ENCODE data around the gene BICDL2. TPM values are rescaled to one million over a fixed set of nuclear protein-coding genes. Genes with fewer than 3 reads are reported as not detected.

Gene BICDL2
- total and polyA plus RNA-seq, 9 of the 15 experiments (the other 6 are each of a cell fraction or from before 2014, with no cell fraction given): 0.09 to 0.28 (median 0.09) TPM; not detected in 6

- TF ChIP-seq SMARCC2 (IDR thresholded peaks at IDR 0.05; ENCODE audit: low read depth) (no peak), DACH1 (IDR thresholded peaks at IDR 0.05; ENCODE audit: partially characterized antibody) (no peak), RBM17 (IDR thresholded peaks at IDR 0.05; ENCODE audit: borderline replicate concordance, low read depth, low read length) (no peak), RBM22 (IDR thresholded peaks at IDR 0.05; ENCODE audit: low read depth, low read length, poor library complexity, severe bottlenecking) (peak; percentile 27), CBFB (CRISPR knock-in tag; IDR thresholded peaks at IDR 0.05) (no peak), HMGN3 (IDR thresholded peaks at IDR 0.05; ENCODE audit: borderline replicate concordance, extremely low read depth, insufficient read length, low read depth, low read length) (no peak), ZNF143 (CRISPR knock-in tag; IDR thresholded peaks at IDR 0.05) (0 out of 2 replicates have a peak, but pooled peaks have one; percentile 16), HMG20A (CRISPR knock-in tag; conservative IDR thresholded peaks at IDR 0.05) (no peak), TRIM28 (IDR thresholded peaks at IDR 0.05) (no peak), HLTF (IDR thresholded peaks at IDR 0.05) (no peak), HDAC3 (IDR thresholded peaks at IDR 0.05; ENCODE audit: borderline replicate concordance, partially characterized antibody) (no peak), HNRNPUL1 (IDR thresholded peaks at IDR 0.05; ENCODE audit: low read length) (no peak), ZNF3 (CRISPR knock-in tag; IDR thresholded peaks at IDR 0.05) (no peak), CXXC5 (CRISPR knock-in tag; IDR thresholded peaks at IDR 0.05) (no peak; the same call in 1 of the 2 replicates), CTBP1 (IDR thresholded peaks at IDR 0.05; ENCODE audit: borderline replicate concordance) (no peak), ZNF311 (CRISPR knock-in tag; IDR thresholded peaks at IDR 0.05) (no peak), MIER1 (IDR thresholded peaks at IDR 0.05; ENCODE audit: low read depth) (no peak), MLX (CRISPR knock-in tag; conservative IDR thresholded peaks at IDR 0.05) (no peak), SRSF1 (IDR thresholded peaks at IDR 0.05; ENCODE audit: low read depth, low read length) (no peak), NELFE (IDR thresholded peaks at IDR 0.05; ENCODE audit: insufficient read depth, insufficient read length) (no peak), HDAC6 (IDR thresholded peaks at IDR 0.05; ENCODE audit: low read depth, low read length) (no peak), ESRRB (CRISPR knock-in tag; IDR thresholded peaks at IDR 0.05; ENCODE audit: borderline replicate concordance) (no peak)
- TF ChIP-seq, protein P1, sequence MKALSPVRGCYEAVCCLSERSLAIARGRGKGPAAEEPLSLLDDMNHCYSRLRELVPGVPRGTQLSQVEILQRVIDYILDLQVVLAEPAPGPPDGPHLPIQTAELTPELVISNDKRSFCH (CRISPR knock-in tag; IDR thresholded peaks at IDR 0.05): no peak
- TF ChIP-seq, protein P1 (tag; IDR thresholded peaks at IDR 0.05): no peak
- TF ChIP-seq, protein P2, sequence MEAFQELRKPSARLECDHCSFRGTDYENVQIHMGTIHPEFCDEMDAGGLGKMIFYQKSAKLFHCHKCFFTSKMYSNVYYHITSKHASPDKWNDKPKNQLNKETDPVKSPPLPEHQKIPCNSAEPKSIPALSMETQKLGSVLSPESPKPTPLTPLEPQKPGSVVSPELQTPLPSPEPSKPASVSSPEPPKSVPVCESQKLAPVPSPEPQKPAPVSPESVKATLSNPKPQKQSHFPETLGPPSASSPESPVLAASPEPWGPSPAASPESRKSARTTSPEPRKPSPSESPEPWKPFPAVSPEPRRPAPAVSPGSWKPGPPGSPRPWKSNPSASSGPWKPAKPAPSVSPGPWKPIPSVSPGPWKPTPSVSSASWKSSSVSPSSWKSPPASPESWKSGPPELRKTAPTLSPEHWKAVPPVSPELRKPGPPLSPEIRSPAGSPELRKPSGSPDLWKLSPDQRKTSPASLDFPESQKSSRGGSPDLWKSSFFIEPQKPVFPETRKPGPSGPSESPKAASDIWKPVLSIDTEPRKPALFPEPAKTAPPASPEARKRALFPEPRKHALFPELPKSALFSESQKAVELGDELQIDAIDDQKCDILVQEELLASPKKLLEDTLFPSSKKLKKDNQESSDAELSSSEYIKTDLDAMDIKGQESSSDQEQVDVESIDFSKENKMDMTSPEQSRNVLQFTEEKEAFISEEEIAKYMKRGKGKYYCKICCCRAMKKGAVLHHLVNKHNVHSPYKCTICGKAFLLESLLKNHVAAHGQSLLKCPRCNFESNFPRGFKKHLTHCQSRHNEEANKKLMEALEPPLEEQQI (IDR thresholded peaks at IDR 0.05): no peak
- TF ChIP-seq, protein P3, sequence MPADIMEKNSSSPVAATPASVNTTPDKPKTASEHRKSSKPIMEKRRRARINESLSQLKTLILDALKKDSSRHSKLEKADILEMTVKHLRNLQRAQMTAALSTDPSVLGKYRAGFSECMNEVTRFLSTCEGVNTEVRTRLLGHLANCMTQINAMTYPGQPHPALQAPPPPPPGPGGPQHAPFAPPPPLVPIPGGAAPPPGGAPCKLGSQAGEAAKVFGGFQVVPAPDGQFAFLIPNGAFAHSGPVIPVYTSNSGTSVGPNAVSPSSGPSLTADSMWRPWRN (IDR thresholded peaks at IDR 0.05; ENCODE audit: low read depth): no peak
Measured at GRCh38 chr16:3020604-3021448, 15.9 kb downstream of the BICDL2 start (continued).

Measured in K562 (cell line).